ENCODE data around the gene VGLL2.

VGLL2 gene

GRCh38 chr6:117288083-117288715 is 22.8 kb downstream of the VGLL2 start:
- Histone ChIP-seq H3K36me3 (ENCODE audit: insufficient read depth, low read length) (no peaks in the 10 kb centered on the region), H3K4me1 (ENCODE audit: control insufficient read depth, insufficient read depth, low read length, unreplicated experiment) (no peaks in the 10 kb centered on the region), H3K79me2 (ENCODE audit: control insufficient read depth, insufficient read depth, low read length, unreplicated experiment) (no peaks in the 10 kb centered on the region), H3K27ac (ENCODE audit: low read depth, low read length) (no peak overlapping the region), H3K4me3 (ENCODE audit: low read depth, low read length) (no peak overlapping the region), H2AFZ (ENCODE audit: low read length, unreplicated experiment) (no peak overlapping the region), H3K27me3 (ENCODE audit: insufficient read depth, low read length) (peaks cover 27% of the 10 kb centered on the region)

GRCh38 chr6:117290173-117290846 is 25.0 kb downstream of the VGLL2 start:
- no peaks in the 10 kb centered on the region for H3K36me3 ChIP-seq (ENCODE audit: insufficient read depth, low read length)
- no peaks in the 10 kb centered on the region for H3K4me1 ChIP-seq (ENCODE audit: control insufficient read depth, insufficient read depth, low read length, unreplicated experiment)
- H3K79me2 ChIP-seq (ENCODE audit: control insufficient read depth, insufficient read depth, low read length, unreplicated experiment): no peaks in the 10 kb centered on the region
- H3K27me3 ChIP-seq (ENCODE audit: insufficient read depth, low read length): peaks cover 25% of the 10 kb centered on the region; the same call in 1 of the 2 replicates
- no peak overlapping the region for H3K27ac ChIP-seq (ENCODE audit: low read depth, low read length)
- H3K4me3 ChIP-seq (ENCODE audit: low read depth, low read length): no peak overlapping the region
- no peak overlapping the region for H2AFZ ChIP-seq (ENCODE audit: low read length, unreplicated experiment)

- Histone ChIP-seq H3K79me2 (ENCODE audit: control insufficient read depth, insufficient read depth, low read length, unreplicated experiment) (no peaks in the 10 kb centered on the region), H3K4me3 (ENCODE audit: low read depth, low read length) (no peak overlapping the region), H3K4me1 (ENCODE audit: control insufficient read depth, insufficient read depth, low read length, unreplicated experiment) (no peaks in the 10 kb centered on the region), H3K27me3 (ENCODE audit: insufficient read depth, low read length) (peaks cover 19% of the 10 kb centered on the region; the same call in 1 of the 2 replicates), H3K27ac (ENCODE audit: low read depth, low read length) (no peak overlapping the region), H3K36me3 (ENCODE audit: insufficient read depth, low read length) (no peaks in the 10 kb centered on the region), H2AFZ (ENCODE audit: low read length, unreplicated experiment) (no peak overlapping the region)
Observed at GRCh38 chr6:117298941-117299340, 33.6 kb downstream of the VGLL2 start.

GRCh38 chr6:117303323-117303722 is 38.0 kb downstream of the VGLL2 start:
- H3K27me3 ChIP-seq (ENCODE audit: insufficient read depth, low read length): peaks cover 18% of the 10 kb centered on the region; the same call in 1 of the 2 replicates
- H3K79me2 ChIP-seq (ENCODE audit: control insufficient read depth, insufficient read depth, low read length, unreplicated experiment): no peaks in the 10 kb centered on the region
- no peak overlapping the region for H3K27ac ChIP-seq (ENCODE audit: low read depth, low read length)
- H3K4me1 ChIP-seq (ENCODE audit: control insufficient read depth, insufficient read depth, low read length, unreplicated experiment): no peaks in the 10 kb centered on the region
- H3K4me3 ChIP-seq (ENCODE audit: low read depth, low read length): no peak overlapping the region
- H3K36me3 ChIP-seq (ENCODE audit: insufficient read depth, low read length): no peaks in the 10 kb centered on the region
- no peak overlapping the region for H2AFZ ChIP-seq (ENCODE audit: low read length, unreplicated experiment)

- H3K27ac ChIP-seq (ENCODE audit: low read depth, low read length): no peak overlapping the region
- H2AFZ ChIP-seq (ENCODE audit: low read length, unreplicated experiment): no peak overlapping the region
- H3K4me1 ChIP-seq (ENCODE audit: control insufficient read depth, insufficient read depth, low read length, unreplicated experiment): no peaks in the 10 kb centered on the region
- no peaks in the 10 kb centered on the region for H3K36me3 ChIP-seq (ENCODE audit: insufficient read depth, low read length)
- peaks cover 18% of the 10 kb centered on the region; the same call in 1 of the 2 replicates for H3K27me3 ChIP-seq (ENCODE audit: insufficient read depth, low read length)
- no peaks in the 10 kb centered on the region for H3K79me2 ChIP-seq (ENCODE audit: control insufficient read depth, insufficient read depth, low read length, unreplicated experiment)
- no peak overlapping the region for H3K4me3 ChIP-seq (ENCODE audit: low read depth, low read length)
Observed at GRCh38 chr6:117304446-117304845, 39.1 kb downstream of the VGLL2 start.

GRCh38 chr6:117306227-117306790 is 41.0 kb downstream of the VGLL2 start:
- H3K79me2 ChIP-seq (ENCODE audit: control insufficient read depth, insufficient read depth, low read length, unreplicated experiment): no peaks in the 10 kb centered on the region
- H3K27ac ChIP-seq (ENCODE audit: low read depth, low read length): no peak overlapping the region
- no peak overlapping the region for H3K4me3 ChIP-seq (ENCODE audit: low read depth, low read length)
- peaks cover 13% of the 10 kb centered on the region; the same call in 1 of the 2 replicates for H3K27me3 ChIP-seq (ENCODE audit: insufficient read depth, low read length)
- H2AFZ ChIP-seq (ENCODE audit: low read length, unreplicated experiment): no peak overlapping the region
- no peaks in the 10 kb centered on the region for H3K4me1 ChIP-seq (ENCODE audit: control insufficient read depth, insufficient read depth, low read length, unreplicated experiment)
- no peaks in the 10 kb centered on the region for H3K36me3 ChIP-seq (ENCODE audit: insufficient read depth, low read length)

GRCh38 chr6:117307655-117308054 is 42.3 kb downstream of the VGLL2 start:
- no peak overlapping the region for H3K27ac ChIP-seq (ENCODE audit: low read depth, low read length)
- H3K79me2 ChIP-seq (ENCODE audit: control insufficient read depth, insufficient read depth, low read length, unreplicated experiment): no peaks in the 10 kb centered on the region
- no peak overlapping the region for H3K4me3 ChIP-seq (ENCODE audit: low read depth, low read length)
- no peaks in the 10 kb centered on the region for H3K36me3 ChIP-seq (ENCODE audit: insufficient read depth, low read length)
- H2AFZ ChIP-seq (ENCODE audit: low read length, unreplicated experiment): no peak overlapping the region
- no peaks in the 10 kb centered on the region for H3K4me1 ChIP-seq (ENCODE audit: control insufficient read depth, insufficient read depth, low read length, unreplicated experiment)
- H3K27me3 ChIP-seq (ENCODE audit: insufficient read depth, low read length): 0 out of 2 replicates have a peak, but pooled peaks cover 10% of the 10 kb centered on the region

- no peak overlapping the region for H3K27ac ChIP-seq (ENCODE audit: low read depth, low read length)
- no peaks in the 10 kb centered on the region for H3K79me2 ChIP-seq (ENCODE audit: control insufficient read depth, insufficient read depth, low read length, unreplicated experiment)
- H3K4me1 ChIP-seq (ENCODE audit: control insufficient read depth, insufficient read depth, low read length, unreplicated experiment): no peaks in the 10 kb centered on the region
- H3K27me3 ChIP-seq (ENCODE audit: insufficient read depth, low read length): 0 out of 2 replicates have a peak, but pooled peaks cover 10% of the 10 kb centered on the region
- H3K36me3 ChIP-seq (ENCODE audit: insufficient read depth, low read length): no peaks in the 10 kb centered on the region
- H3K4me3 ChIP-seq (ENCODE audit: low read depth, low read length): no peak overlapping the region
- H2AFZ ChIP-seq (ENCODE audit: low read length, unreplicated experiment): no peak overlapping the region
Observed at GRCh38 chr6:117309069-117309468, 43.7 kb downstream of the VGLL2 start.

GRCh38 chr6:117309611-117310010 is 44.3 kb downstream of the VGLL2 start:
- H3K36me3 ChIP-seq (ENCODE audit: insufficient read depth, low read length): no peaks in the 10 kb centered on the region
- no peak overlapping the region for H3K27ac ChIP-seq (ENCODE audit: low read depth, low read length)
- H2AFZ ChIP-seq (ENCODE audit: low read length, unreplicated experiment): no peak overlapping the region
- no peak overlapping the region for H3K4me3 ChIP-seq (ENCODE audit: low read depth, low read length)
- H3K4me1 ChIP-seq (ENCODE audit: control insufficient read depth, insufficient read depth, low read length, unreplicated experiment): no peaks in the 10 kb centered on the region
- no peaks in the 10 kb centered on the region for H3K79me2 ChIP-seq (ENCODE audit: control insufficient read depth, insufficient read depth, low read length, unreplicated experiment)
- H3K27me3 ChIP-seq (ENCODE audit: insufficient read depth, low read length): 0 out of 2 replicates have a peak, but pooled peaks cover 10% of the 10 kb centered on the region

GRCh38 chr6:117311310-117311709 is 46.0 kb downstream of the VGLL2 start:
- Histone ChIP-seq H3K36me3 (ENCODE audit: insufficient read depth, low read length) (no peaks in the 10 kb centered on the region), H3K79me2 (ENCODE audit: control insufficient read depth, insufficient read depth, low read length, unreplicated experiment) (no peaks in the 10 kb centered on the region), H3K27ac (ENCODE audit: low read depth, low read length) (no peak overlapping the region), H2AFZ (ENCODE audit: low read length, unreplicated experiment) (no peak overlapping the region), H3K4me1 (ENCODE audit: control insufficient read depth, insufficient read depth, low read length, unreplicated experiment) (no peaks in the 10 kb centered on the region), H3K27me3 (ENCODE audit: insufficient read depth, low read length) (0 out of 2 replicates have a peak, but pooled peaks cover 7% of the 10 kb centered on the region), H3K4me3 (ENCODE audit: low read depth, low read length) (no peak overlapping the region)

All from ACC112 (cell line).